ENCODE measurements around the gene GFOD2. TPM values are rescaled to one million over a fixed set of nuclear protein-coding genes. Genes with fewer than 3 reads are reported as not detected.

The GFOD2 gene
- total RNA-seq, 4 donors from 2014 or later = 10.5 to 24.6 (median 17.2) TPM

GRCh38 chr16:67653128-67653788 is 65.9 kb downstream of the GFOD2 start:
- H3K36me3 ChIP-seq = peaks cover 0 to 18% (median 0%) of the 10 kb centered on the region in 3 donors
- peaks cover 0 to 37% (median 6%) of the 10 kb centered on the region in 4 donors for H3K4me1 ChIP-seq
- 6 to 12% methylated on average over 22 to 32 of the region's 68 CpGs for WGBS, 2 donors
- DNase-seq (ENCODE audit: low spot score in 2 of 2) = no peak
- no peaks in the 10 kb centered on the region for H3K9me3 ChIP-seq
- TF ChIP-seq CTCF (IDR thresholded peaks at IDR 0.05) = peak in 2 of 5 experiments; percentile 19 to 25
- no peak for TF ChIP-seq POLR2A (IDR thresholded peaks at IDR 0.05)
- H3K4me3 ChIP-seq = peak overlapping the region in 1 of 4 donors; percentile 46
- H3K27ac ChIP-seq = no peak overlapping the region
- peaks cover 0 to 65% of the 10 kb centered on the region in 2 donors for H3K27me3 ChIP-seq

- no peak overlapping the region for H3K27ac ChIP-seq
- peak overlapping the region in 1 of 4 donors; percentile 46 for H3K4me3 ChIP-seq
- H3K9me3 ChIP-seq = no peaks in the 10 kb centered on the region
- WGBS, 2 donors = 17% methylated on average over 1 of the region's 59 CpGs; no CpG with 5 or more reads in 1 of the 2 donors
- H3K4me1 ChIP-seq = peaks cover 0 to 39% (median 6%) of the 10 kb centered on the region in 4 donors
- DNase-seq (ENCODE audit: low spot score in 2 of 2) = no peak
- TF ChIP-seq CTCF (IDR thresholded peaks at IDR 0.05) = no peak
- TF ChIP-seq EP300 (IDR thresholded peaks at IDR 0.05) = no peak
- TF ChIP-seq POLR2A (IDR thresholded peaks at IDR 0.05) = no peak
- peaks cover 0 to 71% of the 10 kb centered on the region in 2 donors for H3K27me3 ChIP-seq
- peaks cover 0 to 12% (median 0%) of the 10 kb centered on the region in 3 donors for H3K36me3 ChIP-seq
Observed at GRCh38 chr16:67652578-67653127, 66.5 kb downstream of the GFOD2 start.

GRCh38 chr16:67651847-67652246 is 67.3 kb downstream of the GFOD2 start:
- H3K27me3 ChIP-seq = peaks cover 0 to 79% of the 10 kb centered on the region in 2 donors
- H3K27ac ChIP-seq = no peak overlapping the region
- WGBS, 2 donors = 100% methylated on average over 2 of the region's 4 CpGs; no CpG with 5 or more reads in 1 of the 2 donors
- peaks cover 0 to 4% (median 0%) of the 10 kb centered on the region in 3 donors for H3K36me3 ChIP-seq
- H3K4me1 ChIP-seq = peaks cover 0 to 39% (median 6%) of the 10 kb centered on the region in 4 donors
- no peak overlapping the region for H3K4me3 ChIP-seq
- no peaks in the 10 kb centered on the region for H3K9me3 ChIP-seq
- TF ChIP-seq EP300 (IDR thresholded peaks at IDR 0.05) = no peak
- TF ChIP-seq POLR2A (IDR thresholded peaks at IDR 0.05) = no peak
- no peak for DNase-seq (ENCODE audit: low spot score in 2 of 2)

- 87% methylated on average over 7 of the region's 7 CpGs for WGBS, 2 donors
- Histone ChIP-seq H3K4me1 (peaks cover 0 to 39% (median 6%) of the 10 kb centered on the region in 4 donors), H3K27ac (no peak overlapping the region), H3K36me3 (no peaks in the 10 kb centered on the region), H3K9me3 (no peaks in the 10 kb centered on the region), H3K27me3 (peaks cover 0 to 87% of the 10 kb centered on the region in 2 donors), H3K4me3 (no peak overlapping the region)
- DNase-seq (ENCODE audit: low spot score in 2 of 2) = no peak
- no peak for TF ChIP-seq CTCF (IDR thresholded peaks at IDR 0.05)
- TF ChIP-seq EP300 (IDR thresholded peaks at IDR 0.05) = no peak
- TF ChIP-seq POLR2A (IDR thresholded peaks at IDR 0.05) = no peak
Observed at GRCh38 chr16:67651039-67651438, 68.1 kb downstream of the GFOD2 start.

- 47 to 53% methylated on average over 8 of the region's 8 CpGs for WGBS, 2 donors
Observed at GRCh38 chr16:67650023-67650422, 69.1 kb downstream of the GFOD2 start.

More at GRCh38 chr16:67650023-67650422, 69.1 kb downstream of the GFOD2 start:
- Histone ChIP-seq H3K27me3 (peaks cover 0 to 95% of the 10 kb centered on the region in 2 donors), H3K27ac (no peak overlapping the region), H3K4me1 (peaks cover 0 to 42% (median 6%) of the 10 kb centered on the region in 4 donors), H3K9me3 (no peaks in the 10 kb centered on the region), H3K36me3 (no peaks in the 10 kb centered on the region), H3K4me3 (peak overlapping the region in 1 of 4 donors; percentile 21)
- no peak for TF ChIP-seq CTCF (IDR thresholded peaks at IDR 0.05)
- no peak for TF ChIP-seq POLR2A (IDR thresholded peaks at IDR 0.05)
- no peak for TF ChIP-seq EP300 (IDR thresholded peaks at IDR 0.05)
- no peak for DNase-seq (ENCODE audit: low spot score in 2 of 2)
